ENCODE measurements around the gene RPTN. TPM values are rescaled to one million over a fixed set of nuclear protein-coding genes. Genes with fewer than 3 reads are reported as not detected.

The RPTN gene
- 1 to 10 TPM in 1 of 2 donors, under 1 TPM in 1; 0.20 to 1.3 TPM for polyA plus RNA-seq

GRCh38 chr1:152159144-152159543, at the start of gene RPTN:
RPTN (minus strand) TSS chr1:152159228; CDS start chr1:152157889, 1,339 bp downstream.
- WGBS, 2 donors = 77 to 79% methylated on average over 1 of the region's 1 CpG
- Histone ChIP-seq H3K27me3 (ENCODE audit: control insufficient read depth in 1 of 2, insufficient read depth in 2 of 2, low read length in 2 of 2) (no peaks in the 10 kb centered on the region), H3K9me3 (ENCODE audit: control insufficient read depth in 2 of 2, insufficient read depth in 1 of 2, low read depth in 1 of 2, low read length in 1 of 2) (no peaks in the 10 kb centered on the region), H3K27ac (ENCODE audit: low read depth in 2 of 2, low read length in 1 of 2) (no peak within 1 kb of the TSS), H3K36me3 (ENCODE audit: control insufficient read depth in 2 of 2, insufficient read depth in 2 of 2, low read length in 1 of 2) (no peaks in the 10 kb centered on the region), H3K4me1 (ENCODE audit: control insufficient read depth in 2 of 2, insufficient read depth in 2 of 2, low read length in 1 of 2) (no peaks in the 10 kb centered on the region), H3K4me3 (ENCODE audit: low read depth in 1 of 2, low read length in 2 of 2) (no peak within 1 kb of the TSS)

- H3K9me3 ChIP-seq (ENCODE audit: control insufficient read depth in 2 of 2, insufficient read depth in 1 of 2, low read depth in 1 of 2, low read length in 1 of 2) = no peaks in the 10 kb centered on the region
- H3K4me3 ChIP-seq (ENCODE audit: low read depth in 1 of 2, low read length in 2 of 2) = no peak overlapping the region
- H3K27me3 ChIP-seq (ENCODE audit: control insufficient read depth in 1 of 2, insufficient read depth in 2 of 2, low read length in 2 of 2) = no peaks in the 10 kb centered on the region
- H3K36me3 ChIP-seq (ENCODE audit: control insufficient read depth in 2 of 2, insufficient read depth in 2 of 2, low read length in 1 of 2) = no peaks in the 10 kb centered on the region
- no peaks in the 10 kb centered on the region for H3K4me1 ChIP-seq (ENCODE audit: control insufficient read depth in 2 of 2, insufficient read depth in 2 of 2, low read length in 1 of 2)
- H3K27ac ChIP-seq (ENCODE audit: low read depth in 2 of 2, low read length in 1 of 2) = no peak overlapping the region
These were observed 40.0 kb upstream of the RPTN start for GRCh38 chr1:152198982-152199381.

- Histone ChIP-seq H3K9me3 (ENCODE audit: control insufficient read depth in 2 of 2, insufficient read depth in 1 of 2, low read depth in 1 of 2, low read length in 1 of 2) (no peaks in the 10 kb centered on the region), H3K27me3 (ENCODE audit: control insufficient read depth in 1 of 2, insufficient read depth in 2 of 2, low read length in 2 of 2) (no peaks in the 10 kb centered on the region), H3K36me3 (ENCODE audit: control insufficient read depth in 2 of 2, insufficient read depth in 2 of 2, low read length in 1 of 2) (no peaks in the 10 kb centered on the region), H3K4me1 (ENCODE audit: control insufficient read depth in 2 of 2, insufficient read depth in 2 of 2, low read length in 1 of 2) (no peaks in the 10 kb centered on the region), H3K27ac (ENCODE audit: low read depth in 2 of 2, low read length in 1 of 2) (no peak overlapping the region), H3K4me3 (ENCODE audit: low read depth in 1 of 2, low read length in 2 of 2) (no peak overlapping the region)
These were observed 38.4 kb upstream of the RPTN start for GRCh38 chr1:152197361-152197941.

- Histone ChIP-seq H3K27ac (ENCODE audit: low read depth in 2 of 2, low read length in 1 of 2) (peak overlapping the region; percentile 85 to 87), H3K9me3 (ENCODE audit: control insufficient read depth in 2 of 2, insufficient read depth in 1 of 2, low read depth in 1 of 2, low read length in 1 of 2) (no peaks in the 10 kb centered on the region), H3K4me3 (ENCODE audit: low read depth in 1 of 2, low read length in 2 of 2) (no peak overlapping the region), H3K4me1 (ENCODE audit: control insufficient read depth in 2 of 2, insufficient read depth in 2 of 2, low read length in 1 of 2) (peaks cover 0 to 2% of the 10 kb centered on the region in 2 donors), H3K27me3 (ENCODE audit: control insufficient read depth in 1 of 2, insufficient read depth in 2 of 2, low read length in 2 of 2) (no peaks in the 10 kb centered on the region), H3K36me3 (ENCODE audit: control insufficient read depth in 2 of 2, insufficient read depth in 2 of 2, low read length in 1 of 2) (no peaks in the 10 kb centered on the region)
These were observed 32.7 kb upstream of the RPTN start for GRCh38 chr1:152191711-152192110.

- peaks cover 0 to 2% of the 10 kb centered on the region in 2 donors for H3K4me1 ChIP-seq (ENCODE audit: control insufficient read depth in 2 of 2, insufficient read depth in 2 of 2, low read length in 1 of 2)
- no peaks in the 10 kb centered on the region for H3K27me3 ChIP-seq (ENCODE audit: control insufficient read depth in 1 of 2, insufficient read depth in 2 of 2, low read length in 2 of 2)
- H3K27ac ChIP-seq (ENCODE audit: low read depth in 2 of 2, low read length in 1 of 2) = peak overlapping the region; percentile 85 to 87
- H3K36me3 ChIP-seq (ENCODE audit: control insufficient read depth in 2 of 2, insufficient read depth in 2 of 2, low read length in 1 of 2) = no peaks in the 10 kb centered on the region
- no peak overlapping the region for H3K4me3 ChIP-seq (ENCODE audit: low read depth in 1 of 2, low read length in 2 of 2)
- no peaks in the 10 kb centered on the region for H3K9me3 ChIP-seq (ENCODE audit: control insufficient read depth in 2 of 2, insufficient read depth in 1 of 2, low read depth in 1 of 2, low read length in 1 of 2)
- WGBS, 2 donors = 50 to 65% methylated on average over 5 of the region's 5 CpGs
These were observed 32.2 kb upstream of the RPTN start for GRCh38 chr1:152191260-152191659.

GRCh38 chr1:152190589-152190988, 31.6 kb upstream of the RPTN start:
- Histone ChIP-seq H3K36me3 (ENCODE audit: control insufficient read depth in 2 of 2, insufficient read depth in 2 of 2, low read length in 1 of 2) (no peaks in the 10 kb centered on the region), H3K27me3 (ENCODE audit: control insufficient read depth in 1 of 2, insufficient read depth in 2 of 2, low read length in 2 of 2) (no peaks in the 10 kb centered on the region), H3K4me1 (ENCODE audit: control insufficient read depth in 2 of 2, insufficient read depth in 2 of 2, low read length in 1 of 2) (peaks cover 0 to 2% of the 10 kb centered on the region in 2 donors), H3K9me3 (ENCODE audit: control insufficient read depth in 2 of 2, insufficient read depth in 1 of 2, low read depth in 1 of 2, low read length in 1 of 2) (no peaks in the 10 kb centered on the region), H3K4me3 (ENCODE audit: low read depth in 1 of 2, low read length in 2 of 2) (no peak overlapping the region), H3K27ac (ENCODE audit: low read depth in 2 of 2, low read length in 1 of 2) (peak overlapping the region in 1 of 2 donors; percentile 85)
- WGBS, 2 donors = 24 to 43% methylated on average over 2 of the region's 2 CpGs

- Histone ChIP-seq H3K36me3 (ENCODE audit: control insufficient read depth in 2 of 2, insufficient read depth in 2 of 2, low read length in 1 of 2) (no peaks in the 10 kb centered on the region), H3K4me1 (ENCODE audit: control insufficient read depth in 2 of 2, insufficient read depth in 2 of 2, low read length in 1 of 2) (peaks cover 0 to 2% of the 10 kb centered on the region in 2 donors), H3K27me3 (ENCODE audit: control insufficient read depth in 1 of 2, insufficient read depth in 2 of 2, low read length in 2 of 2) (no peaks in the 10 kb centered on the region), H3K4me3 (ENCODE audit: low read depth in 1 of 2, low read length in 2 of 2) (no peak overlapping the region), H3K9me3 (ENCODE audit: control insufficient read depth in 2 of 2, insufficient read depth in 1 of 2, low read depth in 1 of 2, low read length in 1 of 2) (no peaks in the 10 kb centered on the region), H3K27ac (ENCODE audit: low read depth in 2 of 2, low read length in 1 of 2) (peak overlapping the region in 1 of 2 donors; percentile 15)
- 16 to 19% methylated on average over 9 of the region's 9 CpGs for WGBS, 2 donors
These were observed 30.8 kb upstream of the RPTN start for GRCh38 chr1:152189657-152190442.

- Histone ChIP-seq H3K9me3 (ENCODE audit: control insufficient read depth in 2 of 2, insufficient read depth in 1 of 2, low read depth in 1 of 2, low read length in 1 of 2) (no peaks in the 10 kb centered on the region), H3K36me3 (ENCODE audit: control insufficient read depth in 2 of 2, insufficient read depth in 2 of 2, low read length in 1 of 2) (no peaks in the 10 kb centered on the region), H3K27ac (ENCODE audit: low read depth in 2 of 2, low read length in 1 of 2) (peak overlapping the region in 1 of 2 donors; percentile 29), H3K4me1 (ENCODE audit: control insufficient read depth in 2 of 2, insufficient read depth in 2 of 2, low read length in 1 of 2) (peaks cover 0 to 2% of the 10 kb centered on the region in 2 donors), H3K4me3 (ENCODE audit: low read depth in 1 of 2, low read length in 2 of 2) (peak overlapping the region; percentile 20 to 40), H3K27me3 (ENCODE audit: control insufficient read depth in 1 of 2, insufficient read depth in 2 of 2, low read length in 2 of 2) (no peaks in the 10 kb centered on the region)
- 21 to 40% methylated on average over 61 to 62 of the region's 62 CpGs for WGBS, 2 donors
These were observed 29.9 kb upstream of the RPTN start for GRCh38 chr1:152188673-152189591.

- H3K4me1 ChIP-seq (ENCODE audit: control insufficient read depth in 2 of 2, insufficient read depth in 2 of 2, low read length in 1 of 2) = peaks cover 0 to 4% of the 10 kb centered on the region in 2 donors
- H3K27me3 ChIP-seq (ENCODE audit: control insufficient read depth in 1 of 2, insufficient read depth in 2 of 2, low read length in 2 of 2) = no peaks in the 10 kb centered on the region
- no peaks in the 10 kb centered on the region for H3K36me3 ChIP-seq (ENCODE audit: control insufficient read depth in 2 of 2, insufficient read depth in 2 of 2, low read length in 1 of 2)
- no peak overlapping the region for H3K4me3 ChIP-seq (ENCODE audit: low read depth in 1 of 2, low read length in 2 of 2)
- H3K27ac ChIP-seq (ENCODE audit: low read depth in 2 of 2, low read length in 1 of 2) = peak overlapping the region; percentile 60 to 78
- no peaks in the 10 kb centered on the region for H3K9me3 ChIP-seq (ENCODE audit: control insufficient read depth in 2 of 2, insufficient read depth in 1 of 2, low read depth in 1 of 2, low read length in 1 of 2)
- WGBS, 2 donors = 55 to 65% methylated on average over 5 of the region's 5 CpGs
These were observed 27.7 kb upstream of the RPTN start for GRCh38 chr1:152186556-152187285.
